GM12878 (cell line): Measurements from ENCODE around the gene EXOC8.

Source experiments
- POLR2A ChIP-seq: IDR thresholded peaks from 2 replicates; pipeline ENCODE4 v1.6.1; 2011; ENCODE audit warnings: low read depth, mild to moderate bottlenecking, low read length
- ZBTB11 ChIP-seq: fragments of 450-650 bp; formaldehyde crosslinking; IDR thresholded peaks from 2 replicates; pipeline ENCODE4 v1.5.0; 2022; ENCODE audit warnings: mild to moderate bottlenecking, missing genetic modification characterization

GRCh38 chr1:231372501-231372900 lies 34.8 kb upstream of the EXOC8 start:
- TF ChIP-seq POLR2A (no peak), ZBTB11 (CRISPR knock-in tag) (no peak)
